Measurements from ENCODE around the gene POLR1E.
A peak's percentile ranks its signal among the peaks of the same experiment; 100 is the strongest.

The POLR1E gene

DNA sequence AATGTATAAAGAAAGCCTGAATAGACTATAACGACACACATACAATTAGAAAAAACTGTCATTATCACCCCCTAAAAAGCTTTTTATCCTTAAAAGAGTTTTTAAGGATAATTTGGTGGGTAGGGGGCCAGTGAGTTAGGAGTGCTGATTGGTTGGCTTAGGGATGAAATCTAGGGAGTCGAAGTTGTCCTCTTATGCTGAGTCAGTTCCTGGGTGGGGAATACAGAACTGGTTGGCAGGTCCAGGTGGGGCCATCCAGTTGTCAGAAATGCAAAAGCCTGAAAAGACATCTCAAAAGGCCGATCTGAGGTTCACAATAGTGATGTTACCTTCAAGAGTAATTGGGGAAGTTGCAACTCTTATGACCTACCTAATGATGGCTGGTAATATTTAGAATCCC is 34.1 kb upstream of the POLR1E start:
- H3K4me1 ChIP-seq (ENCODE audit: insufficient read depth, insufficient read length): peaks cover 3% of the 10 kb centered on the region
- peaks cover 3% of the 10 kb centered on the region; the same call in 1 of the 2 replicates for H3K9me3 ChIP-seq (ENCODE audit: insufficient read depth, low read length)
- TF ChIP-seq YY1 (IDR thresholded peaks at IDR 0.05; ENCODE audit: insufficient read depth, insufficient read length): no peak
- TF ChIP-seq ZNF274 (IDR thresholded peaks at IDR 0.05; ENCODE audit: low read depth, low read length): no peak
- no peak for TF ChIP-seq SUZ12 (IDR thresholded peaks at IDR 0.05; ENCODE audit: extremely low read depth, insufficient read depth, insufficient read length)
- H3K4me3 ChIP-seq (ENCODE audit: insufficient read length, low read depth): no peak overlapping the region
- H3K36me3 ChIP-seq (ENCODE audit: insufficient read depth, insufficient read length, low read length): peaks cover 34% of the 10 kb centered on the region
- no peaks in the 10 kb centered on the region for H3K27me3 ChIP-seq (ENCODE audit: insufficient read depth, insufficient read length)
- DNase-seq (ENCODE audit: low read depth, low spot score): no peak
- no peak overlapping the region for H3K9ac ChIP-seq (ENCODE audit: insufficient read length, low read depth)

DNA sequence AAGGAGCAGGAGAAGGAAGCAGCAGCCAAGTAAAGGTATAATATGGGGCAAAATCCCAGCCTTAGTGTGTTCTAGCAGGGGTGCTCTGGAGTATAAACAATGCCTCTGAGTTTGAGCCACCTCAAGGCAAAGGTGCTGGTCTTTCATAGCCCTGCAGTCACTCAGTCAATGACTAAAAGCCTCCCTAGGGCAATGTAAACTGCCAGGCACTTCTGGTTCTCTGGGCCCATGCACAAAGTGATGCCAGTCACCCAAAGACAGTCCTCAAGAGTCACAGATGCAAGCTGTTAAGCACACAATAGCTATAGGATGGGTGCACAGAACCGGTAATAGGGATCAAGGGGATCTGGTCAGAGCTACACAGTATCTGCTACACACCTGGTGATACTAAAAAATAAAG is 33.1 kb upstream of the POLR1E start:
- H3K4me3 ChIP-seq (ENCODE audit: insufficient read length, low read depth): no peak overlapping the region
- H3K27me3 ChIP-seq (ENCODE audit: insufficient read depth, insufficient read length): no peaks in the 10 kb centered on the region
- no peak for TF ChIP-seq ZNF274 (IDR thresholded peaks at IDR 0.05; ENCODE audit: low read depth, low read length)
- no peak for TF ChIP-seq SUZ12 (IDR thresholded peaks at IDR 0.05; ENCODE audit: extremely low read depth, insufficient read depth, insufficient read length)
- TF ChIP-seq YY1 (IDR thresholded peaks at IDR 0.05; ENCODE audit: insufficient read depth, insufficient read length): no peak
- no peak for DNase-seq (ENCODE audit: low read depth, low spot score)
- peaks cover 40% of the 10 kb centered on the region for H3K36me3 ChIP-seq (ENCODE audit: insufficient read depth, insufficient read length, low read length)
- H3K4me1 ChIP-seq (ENCODE audit: insufficient read depth, insufficient read length): peaks cover 3% of the 10 kb centered on the region
- H3K9ac ChIP-seq (ENCODE audit: insufficient read length, low read depth): no peak overlapping the region
- peaks cover 3% of the 10 kb centered on the region; the same call in 1 of the 2 replicates for H3K9me3 ChIP-seq (ENCODE audit: insufficient read depth, low read length)

DNA sequence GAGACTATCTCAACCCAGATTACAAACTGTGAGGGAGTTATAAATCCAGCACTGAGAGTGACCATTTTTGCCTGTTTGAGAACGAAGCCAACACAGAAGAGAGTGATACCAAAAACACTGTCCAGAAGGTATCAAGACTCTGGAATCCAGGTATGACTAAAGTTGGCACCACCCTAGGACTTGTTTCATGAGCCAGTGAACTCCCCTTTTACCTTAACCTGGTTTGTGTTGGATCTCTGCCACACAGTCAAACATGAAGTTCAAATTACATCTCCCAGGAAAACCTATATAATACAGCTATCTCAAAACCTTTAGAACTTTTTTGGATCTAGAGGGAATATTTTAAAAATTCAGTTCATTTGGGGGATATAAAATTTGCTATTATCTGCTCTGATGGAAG is 31.9 kb upstream of the POLR1E start:
- DNase-seq (ENCODE audit: low read depth, low spot score): no peak
- H3K9me3 ChIP-seq (ENCODE audit: insufficient read depth, low read length): peaks cover 3% of the 10 kb centered on the region; the same call in 1 of the 2 replicates
- no peaks in the 10 kb centered on the region for H3K27me3 ChIP-seq (ENCODE audit: insufficient read depth, insufficient read length)
- H3K4me1 ChIP-seq (ENCODE audit: insufficient read depth, insufficient read length): peaks cover 3% of the 10 kb centered on the region
- peaks cover 37% of the 10 kb centered on the region for H3K36me3 ChIP-seq (ENCODE audit: insufficient read depth, insufficient read length, low read length)
- H3K9ac ChIP-seq (ENCODE audit: insufficient read length, low read depth): no peak overlapping the region
- no peak overlapping the region for H3K4me3 ChIP-seq (ENCODE audit: insufficient read length, low read depth)
- TF ChIP-seq ZNF274 (IDR thresholded peaks at IDR 0.05; ENCODE audit: low read depth, low read length) (no peak), YY1 (IDR thresholded peaks at IDR 0.05; ENCODE audit: insufficient read depth, insufficient read length) (no peak), SUZ12 (IDR thresholded peaks at IDR 0.05; ENCODE audit: extremely low read depth, insufficient read depth, insufficient read length) (no peak)

DNA sequence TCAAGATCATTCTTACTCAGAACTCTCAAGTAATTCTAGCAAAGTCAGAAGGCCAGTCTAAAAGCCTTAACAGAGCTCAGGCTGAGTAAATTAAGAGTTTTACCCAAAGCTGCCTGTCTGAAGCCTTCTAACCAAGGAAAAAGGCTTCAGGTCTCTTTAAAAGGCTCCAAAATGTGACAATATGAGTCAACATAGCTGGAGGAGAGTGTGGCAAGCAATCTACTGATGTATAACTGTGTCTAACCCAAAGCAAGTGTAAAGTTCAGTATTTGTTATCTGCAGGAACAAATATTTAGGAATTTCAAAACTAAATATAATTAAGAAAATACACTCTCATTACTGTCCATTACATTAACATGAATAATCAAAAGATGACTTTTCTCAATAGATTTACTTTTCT is 31.5 kb upstream of the POLR1E start:
- H3K4me1 ChIP-seq (ENCODE audit: insufficient read depth, insufficient read length): peaks cover 3% of the 10 kb centered on the region

DNA sequence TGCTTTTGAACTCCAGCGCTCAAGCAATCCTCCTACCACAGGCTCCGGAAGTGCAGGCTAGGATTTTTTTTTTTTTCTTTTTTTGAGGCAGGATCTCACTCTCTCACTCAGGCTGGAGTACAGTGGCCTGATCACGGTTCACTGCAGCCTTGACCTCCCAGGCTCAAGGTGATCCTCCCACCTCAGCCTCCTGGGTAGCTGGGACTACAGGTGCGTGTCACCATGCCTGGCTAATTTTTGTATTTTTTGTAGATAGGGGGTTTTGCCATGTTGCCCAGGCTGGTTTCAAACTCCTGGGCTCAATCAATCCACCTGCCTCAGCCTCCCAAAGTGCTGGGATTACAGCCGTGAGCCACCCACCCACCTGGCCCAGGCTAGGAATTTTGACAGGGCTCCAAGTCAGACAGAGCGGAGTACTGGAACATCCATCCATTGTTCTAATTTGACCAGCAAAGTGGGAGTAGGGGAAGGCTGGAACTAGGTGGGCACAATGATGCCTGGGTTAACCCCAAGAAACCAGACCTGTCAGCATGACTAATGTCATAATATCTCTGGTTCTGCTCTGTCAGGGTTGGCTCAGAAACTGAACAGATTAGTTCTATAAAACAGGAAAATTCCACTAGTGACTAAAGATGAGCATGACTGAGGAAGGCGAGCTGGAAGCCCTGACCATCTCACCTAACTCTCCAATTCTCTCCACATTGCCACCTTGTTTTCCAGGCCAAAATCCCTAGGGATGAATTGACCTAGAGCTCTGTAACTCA is 29.7 kb upstream of the POLR1E start:
- Histone ChIP-seq H3K36me3 (ENCODE audit: insufficient read depth, insufficient read length, low read length) (peaks cover 21% of the 10 kb centered on the region), H3K4me3 (ENCODE audit: insufficient read length, low read depth) (no peak overlapping the region), H3K27me3 (ENCODE audit: insufficient read depth, insufficient read length) (no peaks in the 10 kb centered on the region), H3K4me1 (ENCODE audit: insufficient read depth, insufficient read length) (peaks cover 3% of the 10 kb centered on the region), H3K9ac (ENCODE audit: insufficient read length, low read depth) (no peak overlapping the region), H3K9me3 (ENCODE audit: insufficient read depth, low read length) (peaks cover 3% of the 10 kb centered on the region; the same call in 1 of the 2 replicates)
- no peak for DNase-seq (ENCODE audit: low read depth, low spot score)
- TF ChIP-seq SUZ12 (IDR thresholded peaks at IDR 0.05; ENCODE audit: extremely low read depth, insufficient read depth, insufficient read length): no peak
- no peak for TF ChIP-seq ZNF274 (IDR thresholded peaks at IDR 0.05; ENCODE audit: low read depth, low read length)
- no peak for TF ChIP-seq YY1 (IDR thresholded peaks at IDR 0.05; ENCODE audit: insufficient read depth, insufficient read length)

More for the DNA sequence above, 31.5 kb upstream of the POLR1E start:
- DNase-seq (ENCODE audit: low read depth, low spot score): no peak
- H3K27me3 ChIP-seq (ENCODE audit: insufficient read depth, insufficient read length): no peaks in the 10 kb centered on the region
- H3K9me3 ChIP-seq (ENCODE audit: insufficient read depth, low read length): peaks cover 3% of the 10 kb centered on the region; the same call in 1 of the 2 replicates
- no peak overlapping the region for H3K4me3 ChIP-seq (ENCODE audit: insufficient read length, low read depth)
- H3K36me3 ChIP-seq (ENCODE audit: insufficient read depth, insufficient read length, low read length): peaks cover 33% of the 10 kb centered on the region
- no peak for TF ChIP-seq SUZ12 (IDR thresholded peaks at IDR 0.05; ENCODE audit: extremely low read depth, insufficient read depth, insufficient read length)
- TF ChIP-seq ZNF274 (IDR thresholded peaks at IDR 0.05; ENCODE audit: low read depth, low read length): no peak
- TF ChIP-seq YY1 (IDR thresholded peaks at IDR 0.05; ENCODE audit: insufficient read depth, insufficient read length): no peak
- no peak overlapping the region for H3K9ac ChIP-seq (ENCODE audit: insufficient read length, low read depth)

DNA sequence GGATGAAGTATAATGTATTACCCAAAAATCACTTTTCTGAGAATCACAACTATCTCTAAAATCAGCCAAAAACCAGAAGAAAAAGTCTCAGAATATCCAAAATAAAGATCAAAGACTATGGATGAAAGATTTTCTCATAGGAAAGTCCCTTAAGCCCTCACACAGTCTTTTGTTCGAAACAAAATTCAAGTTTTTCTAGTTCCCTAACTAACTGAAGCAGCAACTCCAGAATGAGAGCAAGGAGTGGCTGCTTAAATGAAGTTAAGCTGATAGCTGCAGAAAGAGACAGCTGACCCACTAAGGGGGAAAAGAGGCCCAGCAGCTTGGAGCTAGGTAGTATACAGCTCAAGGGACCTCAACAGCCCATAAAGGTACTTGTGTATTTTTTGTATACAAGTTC is 28.9 kb upstream of the POLR1E start:
- H3K4me3 ChIP-seq (ENCODE audit: insufficient read length, low read depth): no peak overlapping the region
- peaks cover 3% of the 10 kb centered on the region; the same call in 1 of the 2 replicates for H3K9me3 ChIP-seq (ENCODE audit: insufficient read depth, low read length)
- H3K4me1 ChIP-seq (ENCODE audit: insufficient read depth, insufficient read length): peaks cover 3% of the 10 kb centered on the region
- TF ChIP-seq ZNF274 (IDR thresholded peaks at IDR 0.05; ENCODE audit: low read depth, low read length) (no peak), SUZ12 (IDR thresholded peaks at IDR 0.05; ENCODE audit: extremely low read depth, insufficient read depth, insufficient read length) (no peak), YY1 (IDR thresholded peaks at IDR 0.05; ENCODE audit: insufficient read depth, insufficient read length) (no peak)
- H3K27me3 ChIP-seq (ENCODE audit: insufficient read depth, insufficient read length): no peaks in the 10 kb centered on the region
- H3K9ac ChIP-seq (ENCODE audit: insufficient read length, low read depth): no peak overlapping the region
- H3K36me3 ChIP-seq (ENCODE audit: insufficient read depth, insufficient read length, low read length): peaks cover 21% of the 10 kb centered on the region
- DNase-seq (ENCODE audit: low read depth, low spot score): no peak

DNA sequence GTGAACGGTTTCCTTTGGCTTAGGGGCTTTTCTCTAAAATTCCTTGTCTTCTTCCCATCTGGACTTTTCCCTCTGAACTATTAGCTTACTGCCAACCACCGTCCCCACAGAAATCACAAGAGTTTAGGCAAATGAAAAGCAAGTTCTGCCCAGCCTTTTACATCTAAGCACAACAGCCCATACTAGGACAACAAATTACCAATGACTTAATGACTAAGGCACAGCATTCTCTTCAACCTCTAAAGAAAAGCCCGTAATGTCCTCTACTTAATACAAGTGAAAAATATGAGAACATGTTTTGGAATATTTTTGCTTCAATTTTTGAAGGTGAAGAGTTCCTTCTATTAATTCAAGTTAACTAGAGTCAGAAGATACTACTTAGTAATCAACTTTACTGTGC is 21.7 kb upstream of the POLR1E start:
- H3K36me3 ChIP-seq (ENCODE audit: insufficient read depth, insufficient read length, low read length): peaks cover 11% of the 10 kb centered on the region
- peak overlapping the region; percentile 98 for H3K9ac ChIP-seq (ENCODE audit: insufficient read length, low read depth)
- H3K4me3 ChIP-seq (ENCODE audit: insufficient read length, low read depth): peak overlapping the region; percentile 86
- H3K9me3 ChIP-seq (ENCODE audit: insufficient read depth, low read length): no peaks in the 10 kb centered on the region
- peaks cover 3% of the 10 kb centered on the region for H3K4me1 ChIP-seq (ENCODE audit: insufficient read depth, insufficient read length)
- H3K27me3 ChIP-seq (ENCODE audit: insufficient read depth, insufficient read length): no peaks in the 10 kb centered on the region
- DNase-seq (ENCODE audit: low read depth, low spot score): no peak
- no peak for TF ChIP-seq ZNF274 (IDR thresholded peaks at IDR 0.05; ENCODE audit: low read depth, low read length)
- TF ChIP-seq SUZ12 (IDR thresholded peaks at IDR 0.05; ENCODE audit: extremely low read depth, insufficient read depth, insufficient read length): no peak
- no peak for TF ChIP-seq YY1 (IDR thresholded peaks at IDR 0.05; ENCODE audit: insufficient read depth, insufficient read length)
